Measurements from ENCODE around the gene MARK2.

GRCh38 chr11:63876616-63877015 is 37.7 kb downstream of the MARK2 start:
- TF ChIP-seq POLR2A (IDR thresholded peaks at IDR 0.05), result no peak
- TF ChIP-seq CTCF (IDR thresholded peaks at IDR 0.05), result no peak

All from Peyer's patch (tissue), 4 donors.